ENCODE measurements around the gene SETBP1. TPM values are rescaled to one million over a fixed set of nuclear protein-coding genes. Genes with fewer than 3 reads are reported as not detected.
A peak's percentile ranks its signal among the peaks of the same experiment; 100 is the strongest.

Gene SETBP1
- total and polyA plus RNA-seq, 2 of the 13 experiments (the other 11 are each of a cell fraction or from before 2014, with no cell fraction given), result 0.18 to 0.65 TPM

- TF ChIP-seq TFAP4 (IDR thresholded peaks at IDR 0.05; ENCODE audit: borderline replicate concordance, low read depth) (peak; percentile 11; the same call in 1 of the 2 replicates), ZNF20 (CRISPR knock-in tag; IDR thresholded peaks at IDR 0.05) (no peak), PPARG (CRISPR knock-in tag; conservative IDR thresholded peaks at IDR 0.05) (peak; percentile 55; the same call in 1 of the 2 replicates), HNF1B (CRISPR knock-in tag; IDR thresholded peaks at IDR 0.05) (no peak), HNF4G (IDR thresholded peaks at IDR 0.05; ENCODE audit: borderline replicate concordance, low read depth, low read length) (peak; percentile 42; the same call in 1 of the 2 replicates), HNF4G (CRISPR knock-in tag; IDR thresholded peaks at IDR 0.05; ENCODE audit: borderline replicate concordance, low read depth) (no peak), BRD4 (CRISPR knock-in tag; IDR thresholded peaks at IDR 0.05) (no peak), KAT2B (IDR thresholded peaks at IDR 0.05; ENCODE audit: borderline replicate concordance, low read depth, low read length) (no peak), MLXIP (CRISPR knock-in tag; IDR thresholded peaks at IDR 0.05; ENCODE audit: borderline replicate concordance) (no peak), REL (CRISPR knock-in tag; conservative IDR thresholded peaks at IDR 0.05) (no peak), ZNF264 (CRISPR knock-in tag; IDR thresholded peaks at IDR 0.05) (peak; percentile 71; the same call in 1 of the 2 replicates), NR2F1 (CRISPR knock-in tag; IDR thresholded peaks at IDR 0.05) (no peak), HNF4A (CRISPR knock-in tag; IDR thresholded peaks at IDR 0.05) (peak; percentile 52), EP300 (IDR thresholded peaks at IDR 0.05; ENCODE audit: low read depth in 2 of 2, low read length in 2 of 2) (peak in 1 of 2 experiments; percentile 12; a peak in 1 of 4 replicates), EP300 (CRISPR knock-in tag; IDR thresholded peaks at IDR 0.05; ENCODE audit: borderline replicate concordance) (no peak)
- TF ChIP-seq, protein P1, sequence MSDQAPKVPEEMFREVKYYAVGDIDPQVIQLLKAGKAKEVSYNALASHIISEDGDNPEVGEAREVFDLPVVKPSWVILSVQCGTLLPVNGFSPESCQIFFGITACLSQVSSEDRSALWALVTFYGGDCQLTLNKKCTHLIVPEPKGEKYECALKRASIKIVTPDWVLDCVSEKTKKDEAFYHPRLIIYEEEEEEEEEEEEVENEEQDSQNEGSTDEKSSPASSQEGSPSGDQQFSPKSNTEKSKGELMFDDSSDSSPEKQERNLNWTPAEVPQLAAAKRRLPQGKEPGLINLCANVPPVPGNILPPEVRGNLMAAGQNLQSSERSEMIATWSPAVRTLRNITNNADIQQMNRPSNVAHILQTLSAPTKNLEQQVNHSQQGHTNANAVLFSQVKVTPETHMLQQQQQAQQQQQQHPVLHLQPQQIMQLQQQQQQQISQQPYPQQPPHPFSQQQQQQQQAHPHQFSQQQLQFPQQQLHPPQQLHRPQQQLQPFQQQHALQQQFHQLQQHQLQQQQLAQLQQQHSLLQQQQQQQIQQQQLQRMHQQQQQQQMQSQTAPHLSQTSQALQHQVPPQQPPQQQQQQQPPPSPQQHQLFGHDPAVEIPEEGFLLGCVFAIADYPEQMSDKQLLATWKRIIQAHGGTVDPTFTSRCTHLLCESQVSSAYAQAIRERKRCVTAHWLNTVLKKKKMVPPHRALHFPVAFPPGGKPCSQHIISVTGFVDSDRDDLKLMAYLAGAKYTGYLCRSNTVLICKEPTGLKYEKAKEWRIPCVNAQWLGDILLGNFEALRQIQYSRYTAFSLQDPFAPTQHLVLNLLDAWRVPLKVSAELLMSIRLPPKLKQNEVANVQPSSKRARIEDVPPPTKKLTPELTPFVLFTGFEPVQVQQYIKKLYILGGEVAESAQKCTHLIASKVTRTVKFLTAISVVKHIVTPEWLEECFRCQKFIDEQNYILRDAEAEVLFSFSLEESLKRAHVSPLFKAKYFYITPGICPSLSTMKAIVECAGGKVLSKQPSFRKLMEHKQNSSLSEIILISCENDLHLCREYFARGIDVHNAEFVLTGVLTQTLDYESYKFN (CRISPR knock-in tag; conservative IDR thresholded peaks at IDR 0.05), result peak; percentile 27
- TF ChIP-seq, protein P2, sequence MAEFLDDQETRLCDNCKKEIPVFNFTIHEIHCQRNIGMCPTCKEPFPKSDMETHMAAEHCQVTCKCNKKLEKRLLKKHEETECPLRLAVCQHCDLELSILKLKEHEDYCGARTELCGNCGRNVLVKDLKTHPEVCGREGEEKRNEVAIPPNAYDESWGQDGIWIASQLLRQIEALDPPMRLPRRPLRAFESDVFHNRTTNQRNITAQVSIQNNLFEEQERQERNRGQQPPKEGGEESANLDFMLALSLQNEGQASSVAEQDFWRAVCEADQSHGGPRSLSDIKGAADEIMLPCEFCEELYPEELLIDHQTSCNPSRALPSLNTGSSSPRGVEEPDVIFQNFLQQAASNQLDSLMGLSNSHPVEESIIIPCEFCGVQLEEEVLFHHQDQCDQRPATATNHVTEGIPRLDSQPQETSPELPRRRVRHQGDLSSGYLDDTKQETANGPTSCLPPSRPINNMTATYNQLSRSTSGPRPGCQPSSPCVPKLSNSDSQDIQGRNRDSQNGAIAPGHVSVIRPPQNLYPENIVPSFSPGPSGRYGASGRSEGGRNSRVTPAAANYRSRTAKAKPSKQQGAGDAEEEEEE (CRISPR knock-in tag; IDR thresholded peaks at IDR 0.05; ENCODE audit: borderline replicate concordance), result no peak
Observed at GRCh38 chr18:44918142-44918476, 237.4 kb downstream of the SETBP1 start (continued).
